SJSA1 (cell line): Measurements from ENCODE around the gene SPOPL. TPM values are rescaled to one million over a fixed set of nuclear protein-coding genes. Genes with fewer than 3 reads are reported as not detected.

Source experiments
- DNase-seq, 2 experiments: peaks; one replicate each; pipeline ENCODE4 v3.0.0-alpha.2; 2015 to 2020; ENCODE audit warnings: low spot score in 2 of 2, low read depth in 1 of 2
- H3K27ac ChIP-seq: fragments of 250-450 bp; sonication (Bioruptor Pico); 2 replicates; pipeline ENCODE4 v1.5.1; 2020; ENCODE audit warnings: mild to moderate bottlenecking, moderate library complexity
- H3K27me3 ChIP-seq: fragments of 250-450 bp; sonication (Bioruptor Pico); replicated peaks from 2 replicates; pipeline ENCODE4 v1.5.1; 2020; ENCODE audit warnings: mild to moderate bottlenecking, moderate library complexity
- H3K36me3 ChIP-seq: fragments of 250-450 bp; sonication (Bioruptor Pico); 2 replicates; pipeline ENCODE4 v1.5.1; 2020; ENCODE audit warnings: mild to moderate bottlenecking
- H3K4me1 ChIP-seq: fragments of 250-450 bp; sonication (Bioruptor Pico); replicated peaks from 2 replicates; pipeline ENCODE4 v1.6.1; 2021; ENCODE audit warnings: mild to moderate bottlenecking
- H3K4me3 ChIP-seq: fragments of 250-450 bp; sonication (Bioruptor Pico); 2 replicates; pipeline ENCODE4 v1.5.1; 2020; ENCODE audit warnings: mild to moderate bottlenecking
- H3K9me3 ChIP-seq: fragments of 250-450 bp; sonication (Bioruptor Pico); replicated peaks from 2 replicates; pipeline ENCODE4 v1.5.1; 2020; ENCODE audit warnings: mild to moderate bottlenecking
- total RNA-seq: library from RNA; depleted of rRNA; stranded (reverse); fragments of >200 nt; shearing (Covaris generic); gene quantifications from 2 replicates; pipeline ENCODE4 v1.2.3, GENCODE V29; 2014

Gene SPOPL
- total RNA-seq, 1 experiment from 2014 or later = 23.4 TPM

DNA sequence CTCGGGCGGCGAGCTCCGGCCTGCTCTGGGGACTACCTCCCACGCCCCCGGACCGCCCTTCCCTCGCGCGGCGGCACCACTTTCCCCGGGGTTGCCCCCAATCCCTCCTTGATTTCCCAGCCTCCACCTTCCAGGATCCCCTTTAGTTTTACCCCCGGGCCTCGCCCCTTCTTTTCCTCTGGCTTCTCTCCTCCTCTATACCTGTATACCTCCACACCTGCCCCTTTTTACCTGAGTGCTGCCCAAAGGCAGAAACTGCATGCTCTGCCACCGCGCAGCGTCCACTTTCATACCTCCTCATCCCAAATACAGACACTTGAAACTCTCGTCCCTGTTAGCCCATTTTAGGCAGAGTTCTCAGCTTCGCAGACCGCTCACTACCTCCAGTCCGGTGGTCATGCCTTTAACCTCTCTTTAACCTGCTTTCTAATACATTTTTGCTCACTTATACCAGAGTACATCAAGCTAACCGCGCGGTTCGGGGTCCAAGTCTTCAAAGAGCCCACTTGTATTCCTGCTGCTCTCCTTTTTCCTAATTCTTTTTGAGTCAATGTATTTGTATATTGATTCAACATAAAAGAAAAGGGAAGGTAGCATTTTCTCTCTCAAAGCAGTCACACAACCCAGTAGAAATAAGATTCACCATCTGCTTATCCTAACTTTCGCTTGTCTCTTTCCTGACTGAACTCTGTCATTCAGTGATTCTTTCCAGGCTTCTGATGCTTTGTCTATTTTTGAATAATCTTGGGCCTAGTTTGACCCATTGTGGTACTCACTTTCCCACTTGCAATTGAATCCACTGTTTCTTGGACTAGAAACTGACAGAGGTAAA lies 901 bp downstream of the SPOPL start:
- DNase-seq = peak in 1 of 2 experiments; percentile 23
- Histone ChIP-seq H3K36me3 (no peaks in the 10 kb centered on the region), H3K4me1 (peaks cover 17% of the 10 kb centered on the region), H3K4me3 (peak overlapping the region; percentile 58), H3K27me3 (no peaks in the 10 kb centered on the region), H3K27ac (no peak overlapping the region; the same call in 1 of the 2 replicates), H3K9me3 (no peaks in the 10 kb centered on the region)

DNA sequence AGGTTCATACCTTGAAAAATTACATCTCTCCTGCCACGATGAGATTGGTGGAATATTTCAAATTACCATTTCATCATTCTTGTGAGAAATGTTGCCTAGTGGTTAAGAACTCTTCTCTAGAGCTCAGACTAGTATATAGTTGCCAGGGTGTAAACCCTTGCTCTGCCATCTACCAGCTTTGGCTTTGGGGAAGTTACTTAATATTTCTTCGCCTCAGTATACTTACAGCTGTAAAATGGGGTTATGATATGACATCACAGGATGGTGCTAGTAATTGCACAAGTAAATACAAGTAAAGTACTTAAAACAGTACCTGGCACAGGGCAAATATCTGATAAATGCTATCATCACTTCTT lies 1.5 kb downstream of the SPOPL start:
- H3K4me3 ChIP-seq = peak overlapping the region; percentile 58
- peaks cover 17% of the 10 kb centered on the region for H3K4me1 ChIP-seq
- H3K27me3 ChIP-seq = no peaks in the 10 kb centered on the region
- no peak overlapping the region for H3K27ac ChIP-seq
- H3K9me3 ChIP-seq = no peaks in the 10 kb centered on the region
- no peaks in the 10 kb centered on the region for H3K36me3 ChIP-seq
- no peak for DNase-seq

DNA sequence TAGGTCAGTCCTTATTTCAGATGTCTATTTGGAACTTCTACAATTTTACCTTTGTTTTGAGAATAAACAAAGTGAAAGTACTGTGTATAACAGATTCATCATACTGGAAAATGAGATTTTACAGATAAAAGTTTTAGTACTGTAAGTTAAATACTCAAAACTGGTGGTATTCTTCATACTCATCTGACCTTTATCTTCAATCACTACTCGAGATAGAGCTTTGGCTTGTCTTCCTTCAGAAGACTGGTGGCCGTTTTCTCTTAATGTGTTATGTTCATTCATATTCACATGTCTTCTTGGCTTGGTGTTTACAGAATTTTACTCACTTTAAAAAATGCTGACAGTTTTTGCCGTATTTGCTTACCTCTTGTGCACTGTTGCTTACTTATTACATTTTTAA lies 2.1 kb downstream of the SPOPL start:
- H3K36me3 ChIP-seq = no peaks in the 10 kb centered on the region
- H3K9me3 ChIP-seq = no peaks in the 10 kb centered on the region
- H3K27me3 ChIP-seq = no peaks in the 10 kb centered on the region
- peaks cover 17% of the 10 kb centered on the region for H3K4me1 ChIP-seq
- DNase-seq = no peak
- no peak overlapping the region for H3K27ac ChIP-seq
- no peak overlapping the region for H3K4me3 ChIP-seq

DNA sequence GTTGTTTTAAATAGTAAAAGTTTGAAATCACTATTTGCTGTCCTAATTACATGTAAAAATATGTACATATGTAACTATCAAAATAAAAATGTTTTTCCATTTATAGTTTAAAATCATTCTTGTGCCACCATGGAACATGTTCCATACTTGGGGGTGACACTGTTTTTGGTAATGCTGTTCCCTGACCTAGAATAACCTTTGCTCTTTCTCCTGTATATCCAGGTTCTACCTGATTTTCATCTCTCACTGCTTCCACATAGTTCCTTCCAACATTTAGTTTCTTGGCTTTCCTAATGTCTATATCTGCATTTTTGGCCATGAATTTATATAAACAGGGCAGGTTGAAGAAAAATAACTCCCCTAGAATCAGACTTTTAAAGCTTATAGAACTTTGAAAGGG lies 2.5 kb downstream of the SPOPL start:
- Histone ChIP-seq H3K27ac (no peak overlapping the region), H3K27me3 (no peaks in the 10 kb centered on the region), H3K4me3 (no peak overlapping the region), H3K9me3 (no peaks in the 10 kb centered on the region), H3K4me1 (peaks cover 17% of the 10 kb centered on the region), H3K36me3 (no peaks in the 10 kb centered on the region)
- DNase-seq = no peak

DNA sequence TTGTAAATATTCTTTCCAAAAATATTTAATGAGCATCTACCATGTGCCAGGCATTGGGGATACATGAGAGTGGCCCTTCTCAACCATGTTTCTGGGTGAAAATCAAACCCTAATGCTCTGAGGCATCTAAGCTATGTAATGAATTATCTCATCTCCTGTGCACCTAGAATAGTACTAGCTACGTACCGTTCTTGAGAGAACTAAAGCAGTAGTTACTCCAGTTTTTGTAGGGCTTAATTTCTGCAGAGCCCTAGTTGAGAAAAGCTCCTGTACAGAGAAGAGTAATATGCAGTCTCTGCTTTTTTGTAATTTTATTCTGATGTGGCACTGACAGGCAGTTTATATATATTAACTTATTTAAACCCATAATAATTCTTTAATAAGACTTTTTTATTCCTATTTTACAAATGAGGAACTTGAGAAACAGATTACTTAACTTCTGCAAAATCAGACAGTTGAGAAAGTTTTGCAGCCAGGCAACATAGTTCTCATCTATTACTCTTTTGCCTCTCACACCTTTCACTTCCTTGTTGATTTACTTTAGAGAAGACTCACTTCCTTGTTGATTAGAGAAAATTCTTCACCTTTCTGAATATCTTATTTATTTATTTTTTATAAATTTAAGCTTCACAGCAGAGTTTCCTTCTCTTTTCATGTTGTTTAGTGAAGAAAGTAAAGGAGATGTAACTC lies 3.1 kb downstream of the SPOPL start:
- H3K4me3 ChIP-seq = no peak overlapping the region

DNA sequence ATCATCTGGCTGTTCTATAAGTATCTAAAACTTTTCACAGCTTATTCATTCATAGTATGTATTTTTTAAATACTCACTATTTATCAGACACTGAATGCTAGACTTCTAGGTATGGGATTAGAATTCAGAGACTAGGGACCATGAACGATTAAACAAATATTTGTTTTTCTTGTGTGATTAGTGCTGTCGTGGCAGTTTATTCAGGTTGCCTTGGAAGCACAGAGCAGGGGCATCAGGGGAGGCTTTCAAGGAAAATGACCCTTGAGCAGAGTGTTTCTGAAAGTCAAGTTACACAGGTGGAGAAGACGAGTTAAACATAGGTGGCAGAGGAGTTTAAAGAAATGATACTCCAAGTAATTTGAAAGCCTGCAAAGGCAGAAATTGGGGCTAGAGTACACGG lies 5.7 kb downstream of the SPOPL start:
- Histone ChIP-seq H3K4me1 (peaks cover 6% of the 10 kb centered on the region; the same call in 1 of the 2 replicates), H3K4me3 (no peak overlapping the region), H3K27ac (no peak overlapping the region), H3K9me3 (no peaks in the 10 kb centered on the region), H3K27me3 (no peaks in the 10 kb centered on the region), H3K36me3 (no peaks in the 10 kb centered on the region)
- no peak for DNase-seq

More for the DNA sequence above, 3.1 kb downstream of the SPOPL start:
- DNase-seq = no peak
- H3K9me3 ChIP-seq = no peaks in the 10 kb centered on the region
- peaks cover 17% of the 10 kb centered on the region for H3K4me1 ChIP-seq
- H3K27me3 ChIP-seq = no peaks in the 10 kb centered on the region
- no peaks in the 10 kb centered on the region for H3K36me3 ChIP-seq
- H3K27ac ChIP-seq = no peak overlapping the region

DNA sequence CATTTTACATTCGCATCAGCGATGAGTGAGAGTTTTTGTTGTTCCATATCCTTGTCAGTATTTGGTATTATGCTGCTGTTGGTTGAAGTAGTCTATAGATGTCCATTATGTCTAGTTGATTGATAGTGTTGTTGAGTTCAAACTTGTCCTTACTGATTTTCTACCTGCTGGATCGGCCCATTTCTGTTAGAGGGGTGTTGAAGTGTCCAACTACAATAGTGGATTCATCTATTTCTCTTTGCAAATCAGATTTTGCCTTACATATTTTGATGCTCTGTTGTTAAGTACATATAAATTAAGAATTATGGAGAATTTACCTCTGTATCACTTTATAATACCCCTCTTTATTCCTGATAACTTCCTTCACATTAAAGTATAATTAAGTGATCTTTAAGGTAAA lies 8.7 kb downstream of the SPOPL start:
- Histone ChIP-seq H3K27me3 (no peaks in the 10 kb centered on the region), H3K4me1 (no peaks in the 10 kb centered on the region), H3K36me3 (no peaks in the 10 kb centered on the region), H3K27ac (no peak overlapping the region), H3K9me3 (no peaks in the 10 kb centered on the region), H3K4me3 (no peak overlapping the region)
- no peak for DNase-seq

DNA sequence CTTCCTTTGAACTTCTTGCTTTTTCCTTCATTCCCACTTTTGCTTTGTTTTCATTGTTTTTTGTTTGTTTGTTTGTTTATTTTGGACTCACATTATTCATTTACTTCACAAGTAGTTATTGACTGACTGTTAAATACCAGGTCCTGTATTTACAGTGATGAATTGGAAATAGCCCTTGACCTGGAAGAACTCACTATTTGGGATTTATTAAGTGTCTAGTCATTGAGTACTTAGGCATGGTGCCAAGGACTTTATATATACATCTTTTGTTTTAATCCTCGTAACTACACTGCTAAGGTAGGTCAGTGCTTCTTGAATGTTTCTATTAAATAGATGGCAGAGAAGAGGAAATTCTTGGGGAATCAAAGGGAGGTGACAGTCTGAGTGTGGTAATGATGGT lies 11.1 kb downstream of the SPOPL start:
- Histone ChIP-seq H3K27me3 (no peaks in the 10 kb centered on the region), H3K4me3 (no peak overlapping the region)
- DNase-seq = no peak

DNA sequence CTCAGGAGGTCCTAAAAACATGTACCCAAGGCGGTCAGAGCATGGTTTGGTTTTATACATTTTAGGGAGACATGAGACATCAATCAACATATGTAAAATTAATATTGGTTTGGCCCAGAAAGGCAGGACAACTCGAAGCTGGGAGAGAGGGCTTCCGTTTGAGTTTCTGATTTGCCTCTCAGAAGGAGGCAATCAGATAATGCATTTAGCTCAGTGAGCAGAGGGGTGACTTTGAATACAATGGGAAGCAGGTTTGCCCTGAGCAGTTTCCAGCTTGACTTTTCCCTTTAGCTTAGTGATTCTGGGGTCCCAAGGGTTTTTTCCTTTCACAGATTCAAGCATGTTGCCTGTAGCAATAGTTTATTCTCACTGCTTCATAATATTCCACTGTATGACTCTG lies 12.6 kb downstream of the SPOPL start:
- Histone ChIP-seq H3K9me3 (no peaks in the 10 kb centered on the region), H3K4me1 (peaks cover 10% of the 10 kb centered on the region), H3K27ac (no peak overlapping the region), H3K4me3 (no peak overlapping the region), H3K27me3 (no peaks in the 10 kb centered on the region), H3K36me3 (no peaks in the 10 kb centered on the region)
- no peak for DNase-seq

More for the DNA sequence above, 11.1 kb downstream of the SPOPL start:
- H3K4me1 ChIP-seq = peaks cover 10% of the 10 kb centered on the region
- H3K36me3 ChIP-seq = no peaks in the 10 kb centered on the region
- no peak overlapping the region for H3K27ac ChIP-seq
- no peaks in the 10 kb centered on the region for H3K9me3 ChIP-seq

DNA sequence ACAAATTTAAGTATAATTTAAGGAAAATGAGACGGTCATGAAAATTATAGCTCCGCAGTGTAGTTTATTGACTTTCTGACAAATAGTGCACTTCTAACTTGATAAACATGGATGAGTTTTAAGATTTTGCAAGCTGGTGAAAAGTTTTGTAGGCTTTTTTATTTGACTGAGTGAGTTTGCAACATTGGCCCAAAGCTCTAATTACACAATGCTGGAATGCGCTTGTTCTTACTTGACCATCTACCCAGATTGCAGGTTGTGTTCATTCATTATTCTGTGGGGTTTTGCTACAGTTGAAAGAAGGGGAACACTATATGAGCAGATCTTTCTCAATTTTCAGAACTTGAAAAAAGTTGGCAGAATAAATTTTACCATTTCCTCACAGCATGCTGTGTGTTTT lies 13.5 kb downstream of the SPOPL start:
- no peaks in the 10 kb centered on the region for H3K9me3 ChIP-seq
- H3K36me3 ChIP-seq = no peaks in the 10 kb centered on the region
- no peaks in the 10 kb centered on the region for H3K27me3 ChIP-seq
- H3K27ac ChIP-seq = no peak overlapping the region
- no peak overlapping the region for H3K4me3 ChIP-seq
- DNase-seq = no peak
- peaks cover 10% of the 10 kb centered on the region for H3K4me1 ChIP-seq

DNA sequence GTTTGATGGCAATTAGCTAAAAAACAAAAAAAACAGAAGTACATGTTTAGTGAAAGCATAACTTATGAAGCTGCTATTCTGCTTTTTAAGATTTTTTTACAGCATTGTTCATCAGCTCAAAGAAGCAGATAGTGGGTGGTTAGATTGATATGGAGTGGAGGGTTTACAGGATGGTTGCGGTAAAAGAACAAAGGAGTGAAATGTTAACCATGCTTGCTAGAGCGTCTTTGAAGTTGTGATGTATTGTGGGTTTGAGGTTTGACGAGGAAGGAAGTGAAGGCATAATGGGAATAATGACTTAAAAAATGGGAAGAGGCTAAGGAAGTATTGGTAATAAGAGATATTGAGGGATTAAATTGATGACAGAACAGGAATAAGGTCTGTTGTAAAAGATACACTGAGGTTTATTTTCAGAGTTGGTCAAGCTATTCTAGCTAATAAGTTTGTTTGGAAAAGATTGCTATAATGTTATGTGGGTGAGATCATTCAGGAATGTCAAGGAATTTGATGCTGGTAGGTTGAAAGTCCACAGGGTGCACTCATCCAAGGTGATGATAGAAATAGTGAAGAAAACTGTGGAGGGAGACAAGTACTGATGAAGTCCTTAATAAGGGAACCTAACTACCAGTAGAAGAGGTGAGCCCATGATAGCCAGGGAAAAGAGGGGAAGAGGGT lies 14.6 kb downstream of the SPOPL start:
- no peaks in the 10 kb centered on the region for H3K27me3 ChIP-seq
- no peak overlapping the region for H3K4me3 ChIP-seq
- H3K36me3 ChIP-seq = no peaks in the 10 kb centered on the region
- no peak overlapping the region for H3K27ac ChIP-seq
- peaks cover 10% of the 10 kb centered on the region for H3K4me1 ChIP-seq
- no peaks in the 10 kb centered on the region for H3K9me3 ChIP-seq
- DNase-seq = peak in 1 of 2 experiments; percentile 41

DNA sequence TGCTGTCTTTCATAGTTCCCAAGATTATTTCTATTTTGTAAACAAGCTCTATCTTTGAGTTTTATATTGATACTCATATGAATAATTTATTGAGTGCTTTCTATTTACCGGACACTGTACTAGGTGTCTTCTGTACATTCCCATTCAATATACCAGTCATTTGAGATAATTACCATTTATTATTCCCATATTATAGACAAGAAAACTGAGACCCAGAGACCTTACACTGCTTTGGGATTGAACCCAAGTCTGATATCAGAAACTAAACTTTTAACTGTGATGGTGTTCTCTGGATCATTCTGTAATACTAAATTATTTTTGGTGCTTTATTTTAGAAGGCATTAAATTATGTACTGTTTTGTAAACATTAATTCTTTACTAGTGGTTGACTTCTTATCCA lies 17.3 kb downstream of the SPOPL start:
- DNase-seq = no peak
- no peak overlapping the region for H3K27ac ChIP-seq
- no peak overlapping the region for H3K4me3 ChIP-seq
- H3K9me3 ChIP-seq = no peaks in the 10 kb centered on the region
- H3K36me3 ChIP-seq = no peaks in the 10 kb centered on the region
- H3K27me3 ChIP-seq = no peaks in the 10 kb centered on the region
- peaks cover 10% of the 10 kb centered on the region for H3K4me1 ChIP-seq

DNA sequence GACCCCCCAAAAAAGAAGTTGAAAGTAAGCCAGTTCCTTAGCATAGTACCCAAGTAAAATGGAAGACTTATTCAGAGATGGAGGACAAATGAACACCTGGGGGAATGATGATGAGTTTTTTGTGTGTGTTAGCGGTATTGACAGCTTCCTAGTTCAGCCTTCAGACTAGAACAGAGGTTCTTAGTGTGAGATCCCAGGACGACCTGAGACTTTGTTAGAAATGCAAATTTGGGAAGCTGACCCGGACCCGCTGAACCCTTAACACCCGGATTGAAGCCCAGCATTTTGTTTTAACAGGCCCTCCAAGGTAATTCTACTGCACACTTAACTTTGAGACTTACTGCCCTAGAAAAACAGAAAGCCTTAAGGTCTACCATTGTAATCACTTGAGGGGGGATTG lies 20.3 kb downstream of the SPOPL start:
- no peaks in the 10 kb centered on the region for H3K4me1 ChIP-seq
- no peak for DNase-seq
- peaks cover 3% of the 10 kb centered on the region; the same call in 1 of the 2 replicates for H3K36me3 ChIP-seq
- H3K27ac ChIP-seq = no peak overlapping the region
- no peaks in the 10 kb centered on the region for H3K27me3 ChIP-seq
- H3K4me3 ChIP-seq = no peak overlapping the region
- no peaks in the 10 kb centered on the region for H3K9me3 ChIP-seq

DNA sequence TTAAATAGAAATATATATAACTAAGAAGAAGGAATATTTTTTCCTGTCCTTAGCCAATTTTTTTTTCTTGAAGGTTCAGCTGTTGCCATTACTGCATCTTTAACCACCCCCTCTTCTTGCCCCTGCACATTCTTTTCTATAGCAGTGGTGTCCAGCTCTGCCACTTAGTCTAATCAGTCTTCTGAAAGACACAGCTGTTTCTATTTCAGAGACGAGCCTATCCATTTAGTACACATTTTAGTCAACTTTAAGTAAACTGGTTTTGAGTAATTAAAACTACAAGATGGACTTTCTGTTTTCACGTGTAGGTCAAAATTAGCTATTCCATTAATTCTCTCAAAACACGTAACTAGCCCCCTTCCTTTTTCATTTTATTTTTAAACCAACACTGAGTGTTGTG lies 21.0 kb downstream of the SPOPL start:
- Histone ChIP-seq H3K9me3 (no peaks in the 10 kb centered on the region), H3K36me3 (peaks cover 3% of the 10 kb centered on the region; the same call in 1 of the 2 replicates), H3K4me1 (no peaks in the 10 kb centered on the region), H3K27me3 (no peaks in the 10 kb centered on the region), H3K27ac (no peak overlapping the region), H3K4me3 (no peak overlapping the region)
- DNase-seq = no peak
